GM20000 (cell line): ENCODE data around the gene MAMDC2.
"Not testable (repeated sequence)": the region's sequence is repeated elsewhere in the genome, so short reads cannot be mapped to it uniquely, and the experiment has no call there.

Experiments used
- DNase-seq: peaks from one replicate; pipeline ENCODE4 v3.0.0; 2012; ENCODE audit warnings: low spot score
- TF ChIP-seq, protein P1 (sequence below): IDR thresholded peaks from 2 replicates; pipeline ENCODE4 v1.5.1; 2012; ENCODE audit warnings: mild to moderate bottlenecking, control low read depth; ENCODE audit errors: extremely low read depth, missing control alignments

Gene MAMDC2

GRCh38 chr9:70222354-70222753 is 178.7 kb downstream of the MAMDC2 start:
- TF ChIP-seq, protein P1, sequence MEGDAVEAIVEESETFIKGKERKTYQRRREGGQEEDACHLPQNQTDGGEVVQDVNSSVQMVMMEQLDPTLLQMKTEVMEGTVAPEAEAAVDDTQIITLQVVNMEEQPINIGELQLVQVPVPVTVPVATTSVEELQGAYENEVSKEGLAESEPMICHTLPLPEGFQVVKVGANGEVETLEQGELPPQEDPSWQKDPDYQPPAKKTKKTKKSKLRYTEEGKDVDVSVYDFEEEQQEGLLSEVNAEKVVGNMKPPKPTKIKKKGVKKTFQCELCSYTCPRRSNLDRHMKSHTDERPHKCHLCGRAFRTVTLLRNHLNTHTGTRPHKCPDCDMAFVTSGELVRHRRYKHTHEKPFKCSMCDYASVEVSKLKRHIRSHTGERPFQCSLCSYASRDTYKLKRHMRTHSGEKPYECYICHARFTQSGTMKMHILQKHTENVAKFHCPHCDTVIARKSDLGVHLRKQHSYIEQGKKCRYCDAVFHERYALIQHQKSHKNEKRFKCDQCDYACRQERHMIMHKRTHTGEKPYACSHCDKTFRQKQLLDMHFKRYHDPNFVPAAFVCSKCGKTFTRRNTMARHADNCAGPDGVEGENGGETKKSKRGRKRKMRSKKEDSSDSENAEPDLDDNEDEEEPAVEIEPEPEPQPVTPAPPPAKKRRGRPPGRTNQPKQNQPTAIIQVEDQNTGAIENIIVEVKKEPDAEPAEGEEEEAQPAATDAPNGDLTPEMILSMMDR: no peak
- no peak for DNase-seq

DNA sequence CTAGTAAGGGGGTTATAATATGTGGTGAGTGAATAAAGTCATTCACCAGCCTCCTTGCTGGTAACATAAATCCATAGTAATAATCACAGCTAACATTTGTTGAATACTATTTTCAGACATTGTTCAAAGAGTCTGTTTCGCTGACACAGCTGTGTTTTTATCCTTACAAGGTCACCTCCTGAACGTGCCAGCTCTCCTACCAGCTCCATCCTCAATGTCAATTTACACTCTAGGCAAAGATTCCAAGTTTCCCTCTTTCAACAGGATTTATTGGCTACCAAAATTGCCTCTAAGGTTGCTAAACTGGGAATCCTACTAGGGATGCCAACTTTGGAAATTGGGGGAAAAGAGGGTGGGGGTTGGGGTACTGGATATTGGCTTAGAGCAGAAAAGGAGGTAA is 184.5 kb downstream of the MAMDC2 start:
- TF ChIP-seq, protein P1: no peak
- DNase-seq: no peak

DNA sequence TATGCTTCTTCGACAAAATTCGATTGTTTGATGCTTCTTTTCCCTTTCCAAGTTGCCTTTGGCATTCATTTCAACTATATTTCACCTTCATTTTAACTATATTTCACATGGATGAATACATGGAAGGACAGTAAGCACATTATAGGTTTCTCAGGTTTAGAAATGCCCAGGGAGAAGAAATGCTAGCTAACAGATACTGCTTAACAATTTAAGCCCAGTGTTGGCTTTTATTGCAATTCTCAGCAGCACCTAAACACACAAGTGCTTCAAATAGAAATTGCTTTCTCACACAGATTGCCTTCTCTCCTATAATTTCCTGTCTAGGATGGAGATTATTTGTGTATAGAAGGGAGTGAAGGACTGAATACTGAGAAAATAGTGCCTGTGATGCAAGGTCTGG is 185.0 kb downstream of the MAMDC2 start:
- TF ChIP-seq, protein P1: no peak
- no peak for DNase-seq

- DNase-seq: no peak
- TF ChIP-seq, protein P1: no peak
These were observed 185.4 kb downstream of the MAMDC2 start for GRCh38 chr9:70229026-70229425.

DNA sequence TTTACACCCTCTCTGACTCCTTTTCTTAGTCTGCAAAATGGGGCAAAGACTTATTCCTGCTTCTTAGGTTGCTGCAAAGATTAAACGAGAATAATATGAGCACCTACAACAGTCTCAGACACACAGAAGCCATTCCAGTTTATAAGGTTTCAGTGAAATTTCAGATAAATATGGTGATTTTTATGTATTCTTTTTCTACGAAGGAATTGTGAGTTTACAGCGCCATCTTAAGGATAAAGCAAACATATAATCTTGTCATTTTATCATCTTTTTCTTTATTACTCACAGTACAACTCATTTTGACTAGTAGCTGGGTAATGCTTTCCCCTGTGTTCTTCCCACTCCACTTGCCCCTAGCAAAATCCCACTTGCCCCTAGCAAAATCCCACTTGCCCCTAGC is 185.9 kb downstream of the MAMDC2 start:
- no peak for DNase-seq
- TF ChIP-seq, protein P1: no peak

GRCh38 chr9:70232476-70232875 is 188.8 kb downstream of the MAMDC2 start:
- TF ChIP-seq, protein P1: no peak
- DNase-seq: no peak

GRCh38 chr9:70234208-70234607 is 190.6 kb downstream of the MAMDC2 start:
- not testable (repeated sequence) for DNase-seq

DNA sequence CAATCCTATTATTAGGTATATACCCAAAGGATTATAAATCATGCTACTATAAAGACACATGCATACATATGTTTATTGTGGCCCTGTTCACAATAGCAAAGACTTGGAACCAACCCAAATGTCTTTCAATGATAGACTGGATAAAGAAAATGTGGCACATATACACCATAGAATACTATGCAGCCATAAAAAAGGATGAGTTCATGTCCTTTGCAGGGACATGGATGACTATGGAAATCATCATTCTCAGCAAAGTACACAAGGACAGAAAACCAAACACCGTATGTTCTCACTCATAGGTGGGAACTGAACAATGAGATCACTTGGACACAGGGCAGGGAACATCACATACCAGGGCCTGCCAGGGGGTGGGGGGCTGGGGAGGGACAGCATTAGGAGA is 202.3 kb downstream of the MAMDC2 start:
- not testable (repeated sequence) for DNase-seq

GRCh38 chr9:70250221-70250620 is 206.6 kb downstream of the MAMDC2 start:
- no peak for DNase-seq
- TF ChIP-seq, protein P1: no peak
